Fibroblast of lung (primary cell): ENCODE data around the gene SELENOO. TPM values are rescaled to one million over a fixed set of nuclear protein-coding genes. Genes with fewer than 3 reads are reported as not detected.

ENCODE experiments used
- DNase-seq, 2 donors: peaks; one replicate each; pipeline versions ENCODE4 v3.0.0 to v3.0.0-alpha.2; 2010; ENCODE audit warnings: low read depth in 2 of 2
- H2AFZ ChIP-seq: 2 replicates; pipeline ENCODE4 v1.5.1; 2012; ENCODE audit warnings: low read length, control low read depth, inconsistent platforms
- H3K27ac ChIP-seq: 2 replicates; pipeline ENCODE4 v1.5.1; 2011; ENCODE audit warnings: low read length, control low read depth; ENCODE audit not compliant: insufficient read depth
- H3K27me3 ChIP-seq: 2 replicates; pipeline ENCODE4 v1.5.1; 2011; ENCODE audit warnings: mild to moderate bottlenecking, low read length; ENCODE audit not compliant: control insufficient read depth, insufficient read depth
- H3K36me3 ChIP-seq: 2 replicates; pipeline ENCODE4 v1.5.1; 2011; ENCODE audit warnings: low read length; ENCODE audit not compliant: control insufficient read depth, insufficient read depth
- H3K4me1 ChIP-seq: 2 replicates; pipeline ENCODE4 v1.5.1; 2011; ENCODE audit warnings: low read length; ENCODE audit not compliant: control insufficient read depth, insufficient read depth; ENCODE audit errors: extremely low read depth
- H3K4me2 ChIP-seq: 2 replicates; pipeline ENCODE4 v1.5.1; 2011; ENCODE audit warnings: low read length, control low read depth; ENCODE audit not compliant: insufficient read depth; ENCODE audit errors: extremely low read depth
- H3K4me3 ChIP-seq, 4 experiments: fragments of 200-600 bp in 1 of 4; sonication (generic) in 1 of 4; replicated peaks in 1 of 4; 2 replicates each; pipeline ENCODE4 v1.5.1; 2011 to 2016; ENCODE audit warnings: low read length in 4 of 4, low read depth in 3 of 4, mild to moderate bottlenecking in 3 of 4, control low read depth in 2 of 4, inconsistent platforms in 1 of 4, mixed read lengths in 1 of 4; ENCODE audit not compliant: insufficient read depth in 1 of 4; ENCODE audit errors: control extremely low read depth in 1 of 4
- H3K79me2 ChIP-seq: 2 replicates; pipeline ENCODE4 v1.5.1; 2012; ENCODE audit warnings: mild to moderate bottlenecking, low read length, inconsistent platforms; ENCODE audit not compliant: control insufficient read depth, insufficient read depth
- H3K9ac ChIP-seq: 2 replicates; pipeline ENCODE4 v1.5.1; 2011; ENCODE audit warnings: mild to moderate bottlenecking, low read length, control low read depth; ENCODE audit not compliant: insufficient read depth
- H3K9me3 ChIP-seq: 2 replicates; pipeline ENCODE4 v1.5.1; 2012; ENCODE audit warnings: low read depth, low read length; ENCODE audit not compliant: control insufficient read depth, insufficient read depth
- H4K20me1 ChIP-seq: 2 replicates; pipeline ENCODE4 v1.5.1; 2011; ENCODE audit warnings: low read length; ENCODE audit not compliant: control insufficient read depth, insufficient read depth; ENCODE audit errors: extremely low read depth
- CTCF ChIP-seq, 2 donors: IDR thresholded peaks in 1 of 2; conservative IDR thresholded peaks in 1 of 2; 1 replicate in 1 of 2; 2 replicates in 1 of 2; pipeline ENCODE4 v1.5.1; 2011 to 2012; ENCODE audit warnings: low read length in 2 of 2, control low read depth in 1 of 2, inconsistent platforms in 1 of 2, low read depth in 1 of 2, mild to moderate bottlenecking in 1 of 2
- EZH2 ChIP-seq: IDR thresholded peaks from 2 replicates; pipeline ENCODE4 v1.5.1; 2012; ENCODE audit warnings: low read length, control low read depth, mild to moderate bottlenecking; ENCODE audit errors: missing control alignments
- polyA plus RNA-seq, 2 donors: library from polyadenylated mRNA; depleted of rRNA in 1 of 2; stranded (reverse) in 1 of 2; unstranded in 1 of 2; fragments of >200 nt; gene quantifications; 2 replicates each; pipeline ENCODE4 v1.2.1, GENCODE V29; 2011 to 2012; ENCODE audit warnings: missing spikeins in 1 of 2
- total RNA-seq: library from RNA; depleted of rRNA; stranded (reverse); fragments of >200 nt; gene quantifications from 2 replicates; pipeline ENCODE4 v1.2.1, GENCODE V29; 2014

The SELENOO gene
- total and polyA plus RNA-seq, 2 donors (not counting 1 experiment from before 2014, with no cell fraction given): 8.3 to 20.1 TPM

DNA sequence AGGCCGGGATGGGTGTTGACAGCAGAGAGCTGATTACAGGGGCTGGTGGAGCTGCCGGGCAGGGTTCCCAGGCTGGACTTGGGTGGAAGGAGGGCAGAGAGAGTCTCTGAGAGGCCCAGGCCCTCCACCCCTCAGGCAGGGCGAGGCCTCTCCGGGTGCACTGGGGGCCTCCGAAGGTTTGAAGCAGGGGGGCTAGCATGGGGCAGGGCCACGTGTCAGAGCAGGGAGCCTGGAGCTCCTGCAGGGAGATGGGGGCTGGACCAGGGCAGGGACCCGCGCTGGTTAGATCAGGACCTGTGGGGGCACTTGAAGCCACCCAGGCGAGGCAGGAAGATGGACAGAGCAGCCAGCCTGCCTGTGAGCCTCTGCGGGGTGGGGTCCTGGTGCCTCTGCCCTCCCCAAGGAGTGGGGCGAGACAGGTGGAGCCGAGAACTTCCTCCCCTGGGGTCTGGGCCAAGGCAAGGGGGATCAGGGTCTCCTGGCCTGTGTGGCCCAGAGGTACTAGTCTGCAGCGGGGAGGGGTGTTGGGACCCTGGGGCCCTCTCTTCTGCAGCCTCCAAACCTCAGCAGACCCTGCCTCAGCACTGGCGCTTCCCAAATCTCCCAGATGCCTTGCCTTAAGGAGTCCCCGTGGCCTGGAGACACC lies 29.4 kb upstream of the SELENOO start:
- DNase-seq: no peak
- Histone ChIP-seq H3K9ac (no peak overlapping the region), H3K36me3 (no peaks in the 10 kb centered on the region), H2AFZ (no peak overlapping the region), H3K27ac (no peak overlapping the region), H4K20me1 (no peaks in the 10 kb centered on the region), H3K27me3 (peaks cover 13% of the 10 kb centered on the region), H3K4me3 (no peak overlapping the region), H3K79me2 (no peaks in the 10 kb centered on the region), H3K9me3 (no peaks in the 10 kb centered on the region), H3K4me2 (no peak overlapping the region), H3K4me1 (no peaks in the 10 kb centered on the region)
- no peak for TF ChIP-seq CTCF (conservative IDR thresholded peaks at IDR 0.05 in 1 of 2, IDR thresholded peaks at IDR 0.05 in 1 of 2; ENCODE audit: low read depth in 1 of 2, low read length in 2 of 2)
- no peak for TF ChIP-seq EZH2

- no peak for DNase-seq
- H3K4me3 ChIP-seq: no peak overlapping the region
- H3K27me3 ChIP-seq: peaks cover 13% of the 10 kb centered on the region
- no peaks in the 10 kb centered on the region for H4K20me1 ChIP-seq
- H3K9me3 ChIP-seq: no peaks in the 10 kb centered on the region
- H3K4me2 ChIP-seq: no peak overlapping the region
- H3K4me1 ChIP-seq: no peaks in the 10 kb centered on the region
- TF ChIP-seq CTCF (conservative IDR thresholded peaks at IDR 0.05 in 1 of 2, IDR thresholded peaks at IDR 0.05 in 1 of 2; ENCODE audit: low read depth in 1 of 2, low read length in 2 of 2) (no peak), EZH2 (no peak)
- H3K27ac ChIP-seq: no peak overlapping the region
- H3K9ac ChIP-seq: no peak overlapping the region
- H3K36me3 ChIP-seq: no peaks in the 10 kb centered on the region
- no peak overlapping the region for H2AFZ ChIP-seq
- H3K79me2 ChIP-seq: no peaks in the 10 kb centered on the region
Observed at GRCh38 chr22:50171965-50172421, 28.8 kb upstream of the SELENOO start.

DNA sequence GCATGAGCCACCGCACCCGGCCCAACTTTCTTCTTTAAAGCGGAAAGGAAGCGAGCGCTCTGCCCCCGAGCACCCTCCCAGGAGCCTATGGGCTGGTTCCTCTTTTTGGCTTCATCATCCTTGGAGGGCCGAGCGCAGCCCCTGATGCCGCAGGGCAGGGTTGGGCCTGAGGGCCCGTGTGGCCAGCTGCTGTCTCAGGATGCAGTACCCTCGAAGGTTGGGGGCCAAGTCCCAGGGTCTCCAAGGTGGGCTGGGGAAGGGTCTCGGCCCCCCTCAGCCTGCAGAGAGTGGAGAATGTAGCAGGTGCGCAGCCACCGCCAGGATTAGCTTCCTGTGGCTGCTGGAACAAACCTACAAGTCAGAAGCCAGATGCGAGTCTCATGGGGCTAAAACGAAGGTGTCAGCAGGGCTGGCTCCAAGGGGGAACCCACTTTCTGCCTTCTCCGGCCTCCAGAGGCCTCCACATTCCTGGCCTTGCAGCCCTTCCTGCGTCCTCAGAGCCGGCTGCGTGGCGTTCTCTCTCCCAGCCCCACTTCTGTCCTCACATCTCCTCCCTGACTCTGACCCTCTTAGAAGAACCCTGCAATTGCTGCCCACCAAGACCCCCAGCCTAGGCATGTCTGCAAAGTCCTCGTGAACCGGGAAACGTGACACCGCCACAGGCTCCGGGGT lies 27.4 kb upstream of the SELENOO start:
- H3K36me3 ChIP-seq: no peaks in the 10 kb centered on the region
- no peak overlapping the region for H3K9ac ChIP-seq
- TF ChIP-seq CTCF (conservative IDR thresholded peaks at IDR 0.05 in 1 of 2, IDR thresholded peaks at IDR 0.05 in 1 of 2; ENCODE audit: low read depth in 1 of 2, low read length in 2 of 2) (no peak), EZH2 (no peak)
- no peaks in the 10 kb centered on the region for H3K9me3 ChIP-seq
- no peaks in the 10 kb centered on the region for H3K79me2 ChIP-seq
- H2AFZ ChIP-seq: no peak overlapping the region
- H3K4me2 ChIP-seq: no peak overlapping the region
- H3K27ac ChIP-seq: no peak overlapping the region
- no peak for DNase-seq
- H3K4me1 ChIP-seq: no peaks in the 10 kb centered on the region
- no peak overlapping the region for H3K4me3 ChIP-seq
- peaks cover 12% of the 10 kb centered on the region for H3K27me3 ChIP-seq
- H4K20me1 ChIP-seq: no peaks in the 10 kb centered on the region
